HCT116 (cell line): ENCODE data around the gene EID2B. TPM values are rescaled to one million over a fixed set of nuclear protein-coding genes. Genes with fewer than 3 reads are reported as not detected.

Experiments
- ATAC-seq: fragments of 200-7000 bp; cut with Tn5 transposase; 2 replicates; pipeline ENCODE4 v1.9.1; 2020; ENCODE audit warnings: mild to moderate bottlenecking, moderate library complexity
- BruUV-seq: library from RNA; stranded (reverse); fragments of 400-500 nt; replicated peaks from 2 replicates; lab custom pipeline; 2021; lab: Mats Ljungman, UMichigan
- CTCF ChIA-PET: fragments of 300-600 bp; sonication (Branson Sonifier 250); formaldehyde crosslinking; loops from one replicate; lab custom pipeline; 2021; ENCODE audit warnings: antibody characterized with exemption; lab: Charles Lee
- POLR2A ChIA-PET: fragments of 300-600, 350-600 bp; sonication (Branson Sonifier 250); formaldehyde crosslinking; loops from one replicate; lab custom pipeline; 2021; ENCODE audit warnings: antibody characterized with exemption; lab: Charles Lee
- RAD21 ChIA-PET, 2 experiments: fragments of 300-600 bp; sonication (Branson Sonifier 250); formaldehyde crosslinking; loops; one replicate each; lab custom pipeline; 2023; ENCODE audit warnings: low total read pairs in 2 of 2; ENCODE audit not compliant: uncharacterized antibody in 2 of 2, unreplicated experiment in 2 of 2, low non-redundant PET in 1 of 2; lab: Charles Lee
- DNase-seq: peaks from one replicate; pipeline ENCODE4 v3.0.0-alpha.2; 2010; ENCODE audit warnings: low read depth, low spot score
- H2AFZ ChIP-seq: fragments of 200-600 bp; shearing (Covaris generic), sonication (generic); 2 replicates; pipeline ENCODE4 v1.6.1; 2017; ENCODE audit warnings: low read depth, mixed run types, mixed read lengths, antibody characterized with exemption, low read length; ENCODE audit not compliant: poor library complexity, severe bottlenecking
- H3K27ac ChIP-seq: 2 replicates; pipeline ENCODE4 v1.5.1; 2012; ENCODE audit warnings: low read depth, low read length
- H3K27me3 ChIP-seq: fragments of 200-600 bp; sonication (generic); 2 replicates; pipeline ENCODE4 v1.6.1; 2016; ENCODE audit warnings: mixed run types, low read length, mixed read lengths; ENCODE audit not compliant: insufficient read depth
- H3K36me3 ChIP-seq, 2 experiments: fragments of 200-500 bp in 1 of 2; fragments of 200-600 bp in 1 of 2; sonication (Bioruptor generic) in 1 of 2; sonication (generic) in 1 of 2; 2 replicates each; pipeline versions ENCODE4 v1.5.1 to v1.6.1; 2014 to 2016; ENCODE audit warnings: low read length in 2 of 2, inconsistent platforms in 1 of 2, mixed read lengths in 1 of 2, mixed run types in 1 of 2; ENCODE audit not compliant: insufficient read depth in 2 of 2, control insufficient read depth in 1 of 2
- H3K4me1 ChIP-seq, 2 experiments: fragments of 200-600 bp in 1 of 2; sonication (generic) in 1 of 2; 2 replicates each; pipeline versions ENCODE4 v1.5.1 to v1.6.1; 2012 to 2017; ENCODE audit warnings: low read length in 2 of 2, inconsistent platforms in 1 of 2, mild to moderate bottlenecking in 1 of 2, mixed read lengths in 1 of 2, mixed run types in 1 of 2, moderate library complexity in 1 of 2; ENCODE audit not compliant: insufficient read depth in 2 of 2, control insufficient read depth in 1 of 2
- H3K4me2 ChIP-seq: fragments of 200-600 bp; sonication (generic); 2 replicates; pipeline ENCODE4 v1.6.1; 2017; ENCODE audit warnings: mixed run types, low read length, mixed read lengths
- H3K4me3 ChIP-seq, 2 experiments: fragments of 200-600 bp in 1 of 2; sonication (generic) in 1 of 2; replicated peaks in 1 of 2; 2 replicates each; pipeline ENCODE4 v1.5.1; 2011 to 2016; ENCODE audit warnings: low read length in 2 of 2, control low read depth in 1 of 2, low read depth in 1 of 2, mild to moderate bottlenecking in 1 of 2, mixed read lengths in 1 of 2, mixed run types in 1 of 2
- H3K79me2 ChIP-seq: fragments of 200-600 bp; sonication (generic); 2 replicates; pipeline ENCODE4 v1.6.1; 2017; ENCODE audit warnings: mild to moderate bottlenecking, mixed run types, low read length, moderate library complexity, mixed read lengths; ENCODE audit not compliant: insufficient read depth
- H3K9ac ChIP-seq: fragments of 200-600 bp; sonication (generic); 2 replicates; pipeline ENCODE4 v1.6.1; 2016; ENCODE audit warnings: low read length, mixed read lengths
- H3K9me2 ChIP-seq: fragments of 200-600 bp; sonication (generic), shearing (Covaris generic); 2 replicates; pipeline ENCODE4 v1.6.1; 2017; ENCODE audit warnings: mixed run types, mild to moderate bottlenecking, moderate library complexity; ENCODE audit not compliant: insufficient read depth
- H3K9me3 ChIP-seq, 2 experiments: fragments of 200-500 bp in 1 of 2; fragments of 200-600 bp in 1 of 2; sonication (Bioruptor generic) in 1 of 2; sonication (generic) in 1 of 2; 2 replicates each; pipeline ENCODE4 v1.6.1; 2014 to 2017; ENCODE audit warnings: low read length in 2 of 2, mixed read lengths in 2 of 2, inconsistent platforms in 1 of 2, low read depth in 1 of 2, mild to moderate bottlenecking in 1 of 2, mixed run types in 1 of 2, moderate library complexity in 1 of 2; ENCODE audit not compliant: control insufficient read depth in 1 of 2, insufficient read depth in 1 of 2
- H4K20me1 ChIP-seq: fragments of 200-600 bp; sonication (generic), shearing (Covaris generic); 2 replicates; pipeline ENCODE4 v1.6.1; 2017; ENCODE audit warnings: mixed run types, mild to moderate bottlenecking, moderate library complexity; ENCODE audit not compliant: insufficient read depth
- CBX3 ChIP-seq: IDR thresholded peaks from 2 replicates; pipeline ENCODE4 v1.6.1; 2012; ENCODE audit warnings: low read depth
- CEBPB ChIP-seq: IDR thresholded peaks from 2 replicates; pipeline ENCODE4 v1.6.1; 2012; ENCODE audit warnings: low read depth
- CTCF ChIP-seq, 3 experiments: fragments of 200-600 bp in 1 of 3; sonication (generic) in 1 of 3; IDR thresholded peaks in 2 of 3; conservative IDR thresholded peaks in 1 of 3; 2 replicates each; pipeline ENCODE4 v1.5.1; 2012 to 2017; ENCODE audit warnings: low read depth in 2 of 3, low read length in 2 of 3, antibody characterized with exemption in 1 of 3, borderline replicate concordance in 1 of 3, control low read depth in 1 of 3, mild to moderate bottlenecking in 1 of 3, mixed read lengths in 1 of 3, mixed run types in 1 of 3, moderate library complexity in 1 of 3; ENCODE audit not compliant: insufficient read depth in 1 of 3
- EGR1 ChIP-seq: IDR thresholded peaks from 2 replicates; pipeline ENCODE4 v1.6.1; 2012; ENCODE audit warnings: low read depth
- ELF1 ChIP-seq: IDR thresholded peaks from 2 replicates; pipeline ENCODE4 v1.6.1; 2012; ENCODE audit warnings: low read depth, borderline replicate concordance
- EZH2phosphoT487 ChIP-seq: fragments of 200-600 bp; IDR thresholded peaks from 2 replicates; pipeline ENCODE4 v1.6.1; 2018; ENCODE audit warnings: antibody characterized with exemption, borderline replicate concordance
- FOSL1 ChIP-seq: IDR thresholded peaks from 2 replicates; pipeline ENCODE4 v1.6.1; 2012; ENCODE audit warnings: low read depth
- JUND ChIP-seq: IDR thresholded peaks from 2 replicates; pipeline ENCODE4 v1.6.1; 2012
- POLR2A ChIP-seq: IDR thresholded peaks from 2 replicates; pipeline ENCODE4 v1.7.0; 2011; ENCODE audit warnings: borderline replicate concordance; ENCODE audit not compliant: insufficient read depth, insufficient read length; ENCODE audit errors: extremely low read depth
- POLR2AphosphoS5 ChIP-seq: IDR thresholded peaks from 2 replicates; pipeline ENCODE4 v1.6.1; 2011; ENCODE audit warnings: mild to moderate bottlenecking, low read depth, low read length, moderate library complexity
- RAD21 ChIP-seq: IDR thresholded peaks from 2 replicates; pipeline ENCODE4 v1.6.1; 2012; ENCODE audit warnings: low read depth, mild to moderate bottlenecking
- SP1 ChIP-seq: IDR thresholded peaks from 2 replicates; pipeline ENCODE4 v1.6.1; 2012; ENCODE audit warnings: low read depth
- YY1 ChIP-seq: IDR thresholded peaks from 2 replicates; pipeline ENCODE4 v1.6.1; 2011; ENCODE audit warnings: low read length, low read depth, moderate library complexity, mild to moderate bottlenecking; ENCODE audit not compliant: insufficient replicate concordance; ENCODE audit errors: extremely low read depth
- ZFX ChIP-seq: fragments of 450-650 bp; IDR thresholded peaks from 2 replicates; pipeline ENCODE4 v1.6.1; 2017
- ZNF274 ChIP-seq: fragments of 200-500 bp; sonication (Bioruptor generic); IDR thresholded peaks from 2 replicates; pipeline ENCODE4 v1.6.1; 2014; ENCODE audit warnings: mild to moderate bottlenecking, low read depth, low read length, inconsistent platforms
- intact Hi-C: fragments of 100-400 bp; cut with micrococcal nuclease; formaldehyde crosslinking; loops from 2 replicates; pipeline ENCODE4 v1.10.0; 2022
- total RNA-seq: library from RNA; stranded (reverse); gene quantifications from one replicate; pipeline ENCODE4 v1.2.1, GENCODE V29; 2021; ENCODE audit not compliant: unreplicated experiment
- TF ChIP-seq, protein P1 (sequence below): IDR thresholded peaks from 2 replicates; pipeline ENCODE4 v1.6.1; 2012

Gene EID2B
- total RNA-seq, 1 experiment from 2014 or later = 1.2 TPM

DNA sequence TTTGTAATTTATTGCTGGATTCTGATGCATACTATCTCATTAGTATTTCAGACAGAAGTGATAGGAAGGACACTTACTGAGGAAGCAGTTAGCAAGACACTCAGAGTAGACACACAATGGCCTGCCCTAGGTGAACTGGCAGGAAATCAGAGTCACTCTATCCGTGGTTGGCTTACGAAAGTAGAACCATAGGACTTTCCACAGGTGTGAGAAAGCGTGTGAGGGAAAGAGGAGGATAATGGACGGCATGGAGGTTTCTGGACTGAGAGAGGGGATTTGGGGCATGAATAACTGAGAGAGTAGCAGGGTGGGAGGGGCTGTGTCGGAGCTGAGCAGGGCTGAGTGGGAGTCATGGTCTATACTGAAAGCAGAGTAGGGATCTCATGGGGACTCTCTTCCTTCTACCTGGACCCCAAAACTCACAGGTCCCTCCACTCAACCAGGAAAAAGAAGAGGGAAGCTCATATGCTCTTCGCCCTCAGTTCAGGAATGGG lies 26.0 kb upstream of the EID2B start:
- H3K9me3 ChIP-seq = no peaks in the 10 kb centered on the region
- H3K27me3 ChIP-seq = peaks cover 31% of the 10 kb centered on the region; the same call in 1 of the 2 replicates
- intact Hi-C loops = no loop called here
- ChIA-PET RAD21 (no interaction called here), CTCF (no interaction called here), POLR2A (no interaction called here)
- no TSS peak for BruUV-seq
- DNase-seq = no peak
- H3K9me2 ChIP-seq = no peaks in the 10 kb centered on the region
- H3K36me3 ChIP-seq = no peaks in the 10 kb centered on the region
- H3K79me2 ChIP-seq = no peaks in the 10 kb centered on the region
- H3K4me1 ChIP-seq = peaks cover 0 to 9% of the 10 kb centered on the region in 2 experiments; a peak in 2 of 4 replicates
- no peaks in the 10 kb centered on the region for H4K20me1 ChIP-seq
- ATAC-seq = no peak
- no peak overlapping the region for H3K9ac ChIP-seq
- H3K27ac ChIP-seq = no peak overlapping the region
- H2AFZ ChIP-seq = no peak overlapping the region
- TF ChIP-seq, protein P1, sequence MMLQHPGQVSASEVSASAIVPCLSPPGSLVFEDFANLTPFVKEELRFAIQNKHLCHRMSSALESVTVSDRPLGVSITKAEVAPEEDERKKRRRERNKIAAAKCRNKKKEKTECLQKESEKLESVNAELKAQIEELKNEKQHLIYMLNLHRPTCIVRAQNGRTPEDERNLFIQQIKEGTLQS = no peak
- TF ChIP-seq CBX3 = no peak
- TF ChIP-seq POLR2AphosphoS5 = no peak
- no peak for TF ChIP-seq ZNF274
- TF ChIP-seq SP1 = no peak
- no peak for TF ChIP-seq FOSL1
- TF ChIP-seq ZFX = no peak
- no peak for TF ChIP-seq YY1
- TF ChIP-seq, all 23 proteins: peak for 0
- no peak overlapping the region for H3K4me3 ChIP-seq
- no peak overlapping the region for H3K4me2 ChIP-seq

- POLR2A ChIA-PET = no interaction called here
- CTCF ChIA-PET = no interaction called here
- no peak for TF ChIP-seq EGR1
- no peak for TF ChIP-seq CTCF (IDR thresholded peaks at IDR 0.05 in 2 of 3, conservative IDR thresholded peaks at IDR 0.05 in 1 of 3; ENCODE audit: borderline replicate concordance in 1 of 3, insufficient read depth in 1 of 3, low read depth in 2 of 3, low read length in 2 of 3)
- no peak for TF ChIP-seq EZH2phosphoT487
- TF ChIP-seq RAD21 = no peak
- no peak for TF ChIP-seq JUND
- TF ChIP-seq POLR2A = no peak
- TF ChIP-seq CBX3 = no peak
- no peak for TF ChIP-seq ZNF274
- TF ChIP-seq YY1 = no peak
- TF ChIP-seq FOSL1 = no peak
- no peak for TF ChIP-seq CEBPB
- TF ChIP-seq ELF1 = no peak
These were observed 25.4 kb upstream of the EID2B start for GRCh38 chr19:39557811-39558623.

More at GRCh38 chr19:39557811-39558623, 25.4 kb upstream of the EID2B start:
- BruUV-seq = no TSS peak
- H3K9me3 ChIP-seq = no peaks in the 10 kb centered on the region
- DNase-seq = no peak
- no peak overlapping the region for H3K4me3 ChIP-seq
- H3K4me1 ChIP-seq = peaks cover 0 to 3% of the 10 kb centered on the region in 2 experiments; a peak in 1 of 4 replicates
- H3K4me2 ChIP-seq = no peak overlapping the region; the same call in 1 of the 2 replicates
- H3K9me2 ChIP-seq = no peaks in the 10 kb centered on the region
- RAD21 ChIA-PET = no interaction called here
- no peak for ATAC-seq
- H3K27ac ChIP-seq = no peak overlapping the region
- H2AFZ ChIP-seq = no peak overlapping the region
- intact Hi-C loops = no loop called here
- no peak overlapping the region for H3K9ac ChIP-seq
- H3K27me3 ChIP-seq = peaks cover 34% of the 10 kb centered on the region; the same call in 1 of the 2 replicates
- no peaks in the 10 kb centered on the region for H3K36me3 ChIP-seq
- H3K79me2 ChIP-seq = no peaks in the 10 kb centered on the region
- H4K20me1 ChIP-seq = no peaks in the 10 kb centered on the region
